ENCODE data around the gene SRCAP.

The SRCAP gene

GRCh38 chr16:30728899-30729672, 30.1 kb downstream of the SRCAP start:
- no peak for DNase-seq (ENCODE audit: low read depth in 3 of 3, low spot score in 1 of 3)

GRCh38 chr16:30731411-30731810, 32.4 kb downstream of the SRCAP start:
- DNase-seq (ENCODE audit: low read depth in 3 of 3, low spot score in 1 of 3), result no peak

GRCh38 chr16:30736995-30737793, 38.2 kb downstream of the SRCAP start:
- DNase-seq (ENCODE audit: low read depth in 3 of 3, low spot score in 1 of 3), result no peak

GRCh38 chr16:30737794-30738648, 39.0 kb downstream of the SRCAP start:
- no peak for DNase-seq (ENCODE audit: low read depth in 3 of 3, low spot score in 1 of 3)

- DNase-seq (ENCODE audit: low read depth in 3 of 3, low spot score in 1 of 3), result no peak
These were observed 40.3 kb downstream of the SRCAP start for GRCh38 chr16:30738984-30739951.

- DNase-seq (ENCODE audit: low read depth in 3 of 3, low spot score in 1 of 3), result no peak
These were observed 41.6 kb downstream of the SRCAP start for GRCh38 chr16:30740364-30741251.

- DNase-seq (ENCODE audit: low read depth in 3 of 3, low spot score in 1 of 3), result no peak
These were observed 42.5 kb downstream of the SRCAP start for GRCh38 chr16:30741461-30741914.

- no peak for DNase-seq (ENCODE audit: low read depth in 3 of 3, low spot score in 1 of 3)
These were observed 44.7 kb downstream of the SRCAP start for GRCh38 chr16:30743716-30744115.

GRCh38 chr16:30744183-30744582, 45.2 kb downstream of the SRCAP start:
- DNase-seq (ENCODE audit: low read depth in 3 of 3, low spot score in 1 of 3), result no peak

- no peak for DNase-seq (ENCODE audit: low read depth in 3 of 3, low spot score in 1 of 3)
These were observed 46.1 kb downstream of the SRCAP start for GRCh38 chr16:30745082-30745481.

GRCh38 chr16:30746638-30747175, 47.7 kb downstream of the SRCAP start:
- DNase-seq (ENCODE audit: low read depth in 3 of 3, low spot score in 1 of 3), result no peak

- DNase-seq (ENCODE audit: low read depth in 3 of 3, low spot score in 1 of 3), result no peak
These were observed 48.4 kb downstream of the SRCAP start for GRCh38 chr16:30747331-30747730.

- DNase-seq (ENCODE audit: low read depth in 3 of 3, low spot score in 1 of 3), result peak; percentile 83 to 86 (median 85)
These were observed 49.0 kb downstream of the SRCAP start, which contains the start of gene PHKG2 for GRCh38 chr16:30747799-30748633. Gene PHKG2, plus strand, starts transcription at chr16:30748425. Its CDS starts 396 bp downstream, at chr16:30748821.

- no peak for DNase-seq (ENCODE audit: low read depth in 3 of 3, low spot score in 1 of 3)
These were observed 49.9 kb downstream of the SRCAP start for GRCh38 chr16:30748634-30749445.

- DNase-seq (ENCODE audit: low read depth in 3 of 3, low spot score in 1 of 3), result no peak
These were observed 51.2 kb downstream of the SRCAP start for GRCh38 chr16:30750201-30750600.

GRCh38 chr16:30750876-30751465, 52.0 kb downstream of the SRCAP start:
- DNase-seq (ENCODE audit: low read depth in 3 of 3, low spot score in 1 of 3), result no peak

GRCh38 chr16:30753596-30753995, 54.6 kb downstream of the SRCAP start:
- DNase-seq (ENCODE audit: low read depth in 3 of 3, low spot score in 1 of 3), result no peak

Data from stimulated activated CD4-positive, alpha-beta T cell treated with anti-CD3 and anti-CD28 coated beads, TNF-alpha, amount 100 ng/mL, for 1 hour (primary cell).